Small intestine (tissue), 16 donors: ENCODE data around the gene PPP1R9A. TPM values are rescaled to one million over a fixed set of nuclear protein-coding genes. Genes with fewer than 3 reads are reported as not detected.

Source experiments
- DNase-seq, 2 donors: peaks; one replicate each; pipeline versions ENCODE4 v3.0.0 to v3.0.0-alpha.2; 2013
- FAIRE-seq: peaks from 2 replicates; lab custom pipeline; 2012; peaks lifted over from hg19 to GRCh38; lab: Jason Lieb, UNC
- H3K27ac ChIP-seq, 3 donors: one replicate each; pipeline ENCODE4 v1.5.1; 2013; ENCODE audit warnings: low read length in 2 of 3, mild to moderate bottlenecking in 2 of 3, control low read depth in 1 of 3, inconsistent platforms in 1 of 3, low read depth in 1 of 3, moderate library complexity in 1 of 3
- H3K27me3 ChIP-seq, 3 donors: one replicate each; pipeline ENCODE4 v1.6.1; 2013; ENCODE audit warnings: low read length in 3 of 3, inconsistent platforms in 1 of 3; ENCODE audit not compliant: control insufficient read depth in 3 of 3, insufficient read depth in 3 of 3
- H3K36me3 ChIP-seq, 3 donors: one replicate each; pipeline ENCODE4 v1.6.1; 2013; ENCODE audit warnings: low read length in 3 of 3, inconsistent platforms in 1 of 3, low read depth in 1 of 3, mild to moderate bottlenecking in 1 of 3, moderate library complexity in 1 of 3; ENCODE audit not compliant: control insufficient read depth in 3 of 3, insufficient read depth in 2 of 3
- H3K4me1 ChIP-seq, 3 donors: one replicate each; pipeline ENCODE4 v1.6.1; 2013; ENCODE audit warnings: low read length in 2 of 3, inconsistent platforms in 1 of 3, low read depth in 1 of 3, mild to moderate bottlenecking in 1 of 3, moderate library complexity in 1 of 3; ENCODE audit not compliant: control insufficient read depth in 3 of 3, insufficient read depth in 2 of 3
- H3K4me3 ChIP-seq, 3 donors: one replicate each; pipeline ENCODE4 v1.5.1; 2013; ENCODE audit warnings: low read length in 3 of 3, control low read depth in 1 of 3, inconsistent platforms in 1 of 3, low read depth in 1 of 3, mild to moderate bottlenecking in 1 of 3, moderate library complexity in 1 of 3
- H3K9me3 ChIP-seq, 2 donors: one replicate each; pipeline ENCODE4 v1.6.1; 2013; ENCODE audit warnings: low read depth in 1 of 2, low read length in 1 of 2; ENCODE audit not compliant: control insufficient read depth in 2 of 2, insufficient read depth in 1 of 2
- WGBS, 3 donors: extraction: QIAGEN DNeasy Blood & Tissue Kit; methylation state at CpG; one replicate each; pipeline ENCODE4 v1.1.7; 2013; 5-methylcytosine and 5-hydroxymethylcytosine counted together
- long read RNA-seq, 10 donors: transcript quantifications; one replicate each; lab custom pipeline, GENCODE V29; 2026
- polyA plus RNA-seq, 4 donors: library from polyadenylated mRNA; stranded (reverse) in 3 of 4; unstranded in 1 of 4; fragments of 200-250 nt in 3 of 4; fragments of 120-200 nt in 1 of 4; gene quantifications; one replicate each; pipeline versions ENCODE4 v1.2.1 to v1.2.3, GENCODE V29; 2013
- donor health status: healthy with polysubstance abuse.
- donor health status: control.
- donor health status: control.
- donor health status: Bipolar disorder and iron deficiency.
- donor health status: healthy.

Gene PPP1R9A
- 10 to 100 TPM in 1 of 4 donors, 1 to 10 TPM in 1, under 1 TPM in 2; 0.27 to 13.3 (median 1.6) TPM for polyA plus RNA-seq
- long read RNA-seq, donor 1, partial matches to known transcripts, result 0 of 2 reads
- long read RNA-seq, donor 1, other reads (novel, unspliced or antisense), result 0 of 2 reads
- long read RNA-seq, donor 2, result 0 reads
- long read RNA-seq, donor 3, result 0 reads
- long read RNA-seq, donor 4, result 0 reads
- long read RNA-seq, donor 5, partial matches to known transcripts, result 0 of 2 reads
- long read RNA-seq, donor 5, other reads (novel, unspliced or antisense), result 0 of 2 reads
- long read RNA-seq, donor 6, partial matches to known transcripts, result 0 of 1 reads
- long read RNA-seq, donor 6, other reads (novel, unspliced or antisense), result 0 of 1 reads
- long read RNA-seq, donor 7, result 0 reads
- long read RNA-seq, donor 8, result 0 reads
- long read RNA-seq, donor 9, result 0 reads
- long read RNA-seq, donor 10, partial matches to known transcripts, result 0 of 1 reads
- long read RNA-seq, donor 10, other reads (novel, unspliced or antisense), result 0 of 1 reads

- H3K27me3 ChIP-seq, result no peaks in the 10 kb centered on the region
- no peak for FAIRE-seq
- WGBS, 3 donors, result 12 to 19% (median 15%) methylated on average over 27 to 36 of the region's 36 CpGs
Measured at GRCh38 chr7:94907026-94907810, at the start of gene PPP1R9A. PPP1R9A (plus strand) TSS chr7:94907594; CDS start chr7:94910114, 2,520 bp downstream.

GRCh38 chr7:94871132-94871531 lies 36.3 kb upstream of the PPP1R9A start:
- H3K27me3 ChIP-seq, result no peaks in the 10 kb centered on the region
- H3K4me1 ChIP-seq, result no peaks in the 10 kb centered on the region
- no peak overlapping the region for H3K4me3 ChIP-seq
- no peaks in the 10 kb centered on the region for H3K36me3 ChIP-seq
- no peak for DNase-seq
- no peak for FAIRE-seq
- no peak overlapping the region for H3K27ac ChIP-seq
- H3K9me3 ChIP-seq, result no peaks in the 10 kb centered on the region

More at GRCh38 chr7:94907026-94907810, at the start of gene PPP1R9A:
- Histone ChIP-seq H3K36me3 (no peaks in the 10 kb centered on the region), H3K4me1 (peaks cover 0 to 11% (median 0%) of the 10 kb centered on the region in 3 donors), H3K9me3 (no peaks in the 10 kb centered on the region), H3K27ac (peak within 1 kb of the TSS; percentile 9 to 88 (median 64)), H3K4me3 (peak within 1 kb of the TSS; percentile 53 to 77 (median 67))
- DNase-seq, result peak; percentile 63 to 85

- no peak overlapping the region for H3K4me3 ChIP-seq
- H3K4me1 ChIP-seq, result no peaks in the 10 kb centered on the region
- DNase-seq, result no peak
- no peaks in the 10 kb centered on the region for H3K27me3 ChIP-seq
- no peak for FAIRE-seq
- no peaks in the 10 kb centered on the region for H3K36me3 ChIP-seq
- peaks cover 0 to 8% of the 10 kb centered on the region in 2 donors for H3K9me3 ChIP-seq
- WGBS, 3 donors, result 84 to 86% (median 85%) methylated on average over 3 of the region's 3 CpGs
- H3K27ac ChIP-seq, result no peak overlapping the region
Measured at GRCh38 chr7:94873239-94873638, 34.2 kb upstream of the PPP1R9A start.

GRCh38 chr7:94874036-94874785 lies 33.2 kb upstream of the PPP1R9A start:
- Histone ChIP-seq H3K4me1 (no peaks in the 10 kb centered on the region), H3K27ac (no peak overlapping the region), H3K9me3 (peaks cover 4 to 15% of the 10 kb centered on the region in 2 donors), H3K36me3 (no peaks in the 10 kb centered on the region), H3K4me3 (no peak overlapping the region), H3K27me3 (no peaks in the 10 kb centered on the region)
- no peak for DNase-seq
- FAIRE-seq, result no peak
- WGBS, 3 donors, result 85 to 89% (median 85%) methylated on average over 5 of the region's 5 CpGs

- Histone ChIP-seq H3K27ac (no peak overlapping the region), H3K36me3 (no peaks in the 10 kb centered on the region), H3K4me1 (no peaks in the 10 kb centered on the region), H3K4me3 (no peak overlapping the region), H3K9me3 (peaks cover 4 to 15% of the 10 kb centered on the region in 2 donors), H3K27me3 (no peaks in the 10 kb centered on the region)
- no peak for FAIRE-seq
- no peak for DNase-seq
Measured at GRCh38 chr7:94875201-94875600, 32.2 kb upstream of the PPP1R9A start.

GRCh38 chr7:94877731-94878670 lies 29.4 kb upstream of the PPP1R9A start:
- DNase-seq (peak in 1 of 2 donors; percentile 55), FAIRE-seq (no peak)
- Histone ChIP-seq H3K27ac (no peak overlapping the region), H3K4me3 (no peak overlapping the region), H3K36me3 (no peaks in the 10 kb centered on the region), H3K4me1 (no peaks in the 10 kb centered on the region), H3K27me3 (no peaks in the 10 kb centered on the region), H3K9me3 (peaks cover 4 to 19% of the 10 kb centered on the region in 2 donors)
- WGBS, 3 donors, result 70 to 91% (median 73%) methylated on average over 11 of the region's 11 CpGs

GRCh38 chr7:94882891-94883290 lies 24.5 kb upstream of the PPP1R9A start:
- H3K27ac ChIP-seq, result no peak overlapping the region
- no peaks in the 10 kb centered on the region for H3K36me3 ChIP-seq
- no peak overlapping the region for H3K4me3 ChIP-seq
- H3K27me3 ChIP-seq, result no peaks in the 10 kb centered on the region
- 63 to 93% (median 64%) methylated on average over 2 of the region's 2 CpGs for WGBS, 3 donors
- H3K9me3 ChIP-seq, result peaks cover 4 to 14% of the 10 kb centered on the region in 2 donors
- H3K4me1 ChIP-seq, result no peaks in the 10 kb centered on the region
- DNase-seq (no peak), FAIRE-seq (no peak)
